ENCODE measurements around the gene AHDC1. TPM values are rescaled to one million over a fixed set of nuclear protein-coding genes. Genes with fewer than 3 reads are reported as not detected.

Gene AHDC1
- total RNA-seq, 1 donor from 2014 or later = 7.0 TPM

DNA sequence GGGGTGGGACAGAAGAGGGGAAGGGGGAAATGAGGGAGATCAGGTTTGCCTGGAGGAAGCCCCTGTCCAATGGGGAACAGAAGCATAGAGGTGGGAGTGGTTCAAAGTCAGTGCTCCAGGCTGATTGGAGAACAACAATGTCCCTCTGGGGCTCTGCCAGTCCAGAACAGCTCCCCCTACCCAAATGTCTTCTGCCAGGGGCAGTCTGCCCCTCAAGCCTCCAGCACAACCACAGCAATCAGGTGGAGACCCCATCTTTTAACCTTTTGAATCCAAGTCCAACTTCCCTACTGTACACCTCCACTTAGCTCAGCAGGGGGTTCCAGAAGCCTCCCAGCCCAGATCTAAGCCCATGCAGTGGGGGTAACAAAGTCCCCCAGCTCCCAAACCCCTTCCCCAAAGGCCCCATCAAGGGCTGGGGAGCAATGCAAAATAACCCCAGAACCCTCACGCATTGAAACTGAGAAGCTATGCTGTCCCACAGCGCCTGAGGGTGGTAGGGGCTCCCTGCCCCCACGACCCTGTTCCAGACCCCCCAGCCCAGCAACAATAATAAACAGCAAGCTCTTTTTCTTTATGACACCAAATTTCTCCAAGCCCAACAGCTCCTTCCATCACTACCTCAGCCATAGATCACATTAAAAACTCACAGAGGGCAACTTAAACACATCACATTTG lies 3.3 kb downstream of the AHDC1 start:
- peak overlapping the region; percentile 98 for H3K4me2 ChIP-seq

DNA sequence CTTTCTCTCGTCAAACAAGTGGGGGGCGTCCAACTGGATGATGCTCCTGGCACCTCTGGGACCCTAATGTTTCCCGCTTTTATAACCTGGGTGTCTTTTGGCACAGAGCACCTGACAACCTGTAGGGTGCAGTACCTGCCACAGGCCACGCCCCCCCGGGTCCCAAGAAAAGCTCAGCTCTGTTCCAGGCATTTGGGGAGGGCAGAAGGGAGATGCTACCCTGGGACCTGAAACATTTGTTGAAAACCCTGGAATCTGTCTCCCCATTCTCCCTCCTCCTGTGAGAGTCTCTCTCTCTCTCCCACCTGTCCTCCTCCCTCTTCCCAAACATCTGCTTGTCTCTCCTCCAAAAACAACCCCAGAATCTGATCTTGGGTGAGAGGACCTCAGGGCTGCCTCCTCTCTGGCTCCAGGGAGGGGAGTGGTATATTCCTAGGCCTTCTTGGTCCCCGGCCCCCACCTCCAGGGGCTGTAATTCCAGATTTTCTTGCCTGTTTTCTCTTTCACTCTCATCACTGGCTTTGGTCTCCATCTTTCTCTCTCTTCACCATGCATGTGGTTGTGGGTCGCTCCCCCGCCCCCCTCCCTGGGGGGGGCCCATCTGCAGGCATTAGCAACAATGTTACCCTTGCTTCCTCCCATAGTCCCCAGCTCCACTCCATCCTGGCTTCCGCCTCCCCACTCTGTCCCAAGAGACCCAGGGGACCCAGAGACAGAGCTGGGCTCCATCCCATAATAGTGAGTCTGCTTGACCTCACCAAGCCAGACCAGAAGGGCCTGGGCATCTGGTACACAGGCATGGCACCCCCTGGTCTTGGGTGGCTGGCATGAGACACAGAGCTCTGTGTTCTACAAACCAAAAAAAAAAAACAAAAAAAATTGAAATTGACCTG lies 4.1 kb downstream of the AHDC1 start:
- H3K9me3 ChIP-seq (ENCODE audit: low read depth) = no peaks in the 10 kb centered on the region
- peaks cover 74% of the 10 kb centered on the region for H3K4me1 ChIP-seq
- no peak for TF ChIP-seq EZH2phosphoT487 (IDR thresholded peaks at IDR 0.05)
- no peak for TF ChIP-seq EZH2 (IDR thresholded peaks at IDR 0.05)
- TF ChIP-seq, protein P1, sequence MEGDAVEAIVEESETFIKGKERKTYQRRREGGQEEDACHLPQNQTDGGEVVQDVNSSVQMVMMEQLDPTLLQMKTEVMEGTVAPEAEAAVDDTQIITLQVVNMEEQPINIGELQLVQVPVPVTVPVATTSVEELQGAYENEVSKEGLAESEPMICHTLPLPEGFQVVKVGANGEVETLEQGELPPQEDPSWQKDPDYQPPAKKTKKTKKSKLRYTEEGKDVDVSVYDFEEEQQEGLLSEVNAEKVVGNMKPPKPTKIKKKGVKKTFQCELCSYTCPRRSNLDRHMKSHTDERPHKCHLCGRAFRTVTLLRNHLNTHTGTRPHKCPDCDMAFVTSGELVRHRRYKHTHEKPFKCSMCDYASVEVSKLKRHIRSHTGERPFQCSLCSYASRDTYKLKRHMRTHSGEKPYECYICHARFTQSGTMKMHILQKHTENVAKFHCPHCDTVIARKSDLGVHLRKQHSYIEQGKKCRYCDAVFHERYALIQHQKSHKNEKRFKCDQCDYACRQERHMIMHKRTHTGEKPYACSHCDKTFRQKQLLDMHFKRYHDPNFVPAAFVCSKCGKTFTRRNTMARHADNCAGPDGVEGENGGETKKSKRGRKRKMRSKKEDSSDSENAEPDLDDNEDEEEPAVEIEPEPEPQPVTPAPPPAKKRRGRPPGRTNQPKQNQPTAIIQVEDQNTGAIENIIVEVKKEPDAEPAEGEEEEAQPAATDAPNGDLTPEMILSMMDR (IDR thresholded peaks at IDR 0.05) = no peak
- H3K27me3 ChIP-seq = no peaks in the 10 kb centered on the region
- peaks cover 91% of the 10 kb centered on the region for H3K79me2 ChIP-seq (ENCODE audit: low read depth)
- H3K27ac ChIP-seq = no peak overlapping the region
- H3K36me3 ChIP-seq = no peaks in the 10 kb centered on the region
- H3F3A ChIP-seq (ENCODE audit: low read depth) = peaks cover 34% of the 10 kb centered on the region
- peaks cover 6% of the 10 kb centered on the region for H3K4me1 Mint-ChIP-seq
- peak overlapping the region; percentile 84 for H3K27ac Mint-ChIP-seq
- no peaks in the 10 kb centered on the region for H3K9me3 Mint-ChIP-seq
- H3K4me3 ChIP-seq = peak overlapping the region; percentile 25
- DNase-seq (ENCODE audit: low spot score) = no peak
- no peak overlapping the region for H2AFZ ChIP-seq (replicated peaks)
- H3K9ac ChIP-seq = no peak overlapping the region
- H3K4me2 ChIP-seq = peak overlapping the region; percentile 98
- peaks cover 6% of the 10 kb centered on the region for H3K27me3 Mint-ChIP-seq (ENCODE audit: insufficient read depth, low read depth)
- H4K20me1 ChIP-seq (ENCODE audit: low read depth) = peaks cover 83% of the 10 kb centered on the region
- H3K36me3 Mint-ChIP-seq = no peaks in the 10 kb centered on the region
- peak overlapping the region; percentile 85 for H3K4me3 Mint-ChIP-seq

More for the DNA sequence above, 3.3 kb downstream of the AHDC1 start:
- Histone ChIP-seq H3K36me3 (no peaks in the 10 kb centered on the region), H3K4me3 (peak overlapping the region; percentile 99), H3K9ac (no peak overlapping the region), H3K4me1 (peaks cover 74% of the 10 kb centered on the region), H4K20me1 (ENCODE audit: low read depth) (peaks cover 75% of the 10 kb centered on the region), H3F3A (ENCODE audit: low read depth) (peaks cover 39% of the 10 kb centered on the region), H3K27me3 (no peaks in the 10 kb centered on the region), H3K9me3 (ENCODE audit: low read depth) (no peaks in the 10 kb centered on the region), H2AFZ (replicated peaks) (no peak overlapping the region), H3K27ac (no peak overlapping the region), H3K79me2 (ENCODE audit: low read depth) (peaks cover 83% of the 10 kb centered on the region)
- H3K9me3 Mint-ChIP-seq = no peaks in the 10 kb centered on the region
- H3K4me3 Mint-ChIP-seq = peak overlapping the region; percentile 85
- peaks cover 6% of the 10 kb centered on the region for H3K27me3 Mint-ChIP-seq (ENCODE audit: insufficient read depth, low read depth)
- peak; percentile 79 for DNase-seq (ENCODE audit: low spot score)
- TF ChIP-seq EZH2 (IDR thresholded peaks at IDR 0.05) (no peak), EZH2phosphoT487 (IDR thresholded peaks at IDR 0.05) (no peak)
- TF ChIP-seq, protein P1 (IDR thresholded peaks at IDR 0.05) = peak; percentile 28
- peaks cover 14% of the 10 kb centered on the region for H3K4me1 Mint-ChIP-seq
- no peaks in the 10 kb centered on the region for H3K36me3 Mint-ChIP-seq
- H3K27ac Mint-ChIP-seq = peak overlapping the region; percentile 84

DNA sequence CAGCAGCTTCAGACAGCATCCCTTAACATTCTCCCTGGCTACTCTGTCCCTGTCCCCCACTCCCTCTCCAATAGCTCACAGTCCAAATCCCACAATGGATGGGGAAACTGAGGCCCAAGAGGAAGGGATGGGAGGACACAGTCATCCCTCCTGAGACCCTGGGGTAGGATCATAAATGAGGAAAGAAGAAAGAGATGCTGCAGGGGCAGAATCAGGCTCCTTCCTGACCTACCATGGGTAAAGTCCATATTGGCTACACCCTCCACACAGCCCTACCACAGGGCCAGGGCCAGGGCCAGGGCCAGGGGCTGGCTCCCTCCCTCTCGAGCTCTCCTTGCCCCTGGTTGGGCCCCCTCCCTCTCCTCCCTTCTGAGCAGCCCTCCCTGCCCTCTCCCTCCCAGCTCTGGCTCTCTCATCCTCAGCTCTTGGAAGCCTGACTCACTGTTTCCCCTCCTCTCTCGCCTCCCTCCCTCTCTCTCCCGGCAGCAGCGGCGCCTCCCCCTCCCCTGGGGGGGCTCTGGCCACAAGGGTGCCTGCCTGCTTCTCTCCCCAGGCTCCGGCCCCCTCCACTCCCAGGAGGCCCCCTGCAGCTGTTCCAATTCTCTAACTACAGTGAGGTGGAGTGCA lies 4.9 kb downstream of the AHDC1 start:
- peaks cover 77% of the 10 kb centered on the region for H3K4me1 ChIP-seq

More for the DNA sequence above, 4.9 kb downstream of the AHDC1 start:
- peak overlapping the region; percentile 98 for H3K4me2 ChIP-seq
- TF ChIP-seq EZH2phosphoT487 (IDR thresholded peaks at IDR 0.05) (no peak), EZH2 (IDR thresholded peaks at IDR 0.05) (no peak)
- TF ChIP-seq, protein P1 (IDR thresholded peaks at IDR 0.05) = no peak
- Mint-ChIP-seq H3K36me3 (no peaks in the 10 kb centered on the region), H3K4me3 (peak overlapping the region; percentile 85), H3K4me1 (peaks cover 4% of the 10 kb centered on the region), H3K9me3 (no peaks in the 10 kb centered on the region), H3K27me3 (ENCODE audit: insufficient read depth, low read depth) (peaks cover 6% of the 10 kb centered on the region), H3K27ac (peak overlapping the region; percentile 68)
- H3K27ac ChIP-seq = peak overlapping the region; percentile 80
- peak; percentile 36 for DNase-seq (ENCODE audit: low spot score)
- H3K9me3 ChIP-seq (ENCODE audit: low read depth) = no peaks in the 10 kb centered on the region
- H3K79me2 ChIP-seq (ENCODE audit: low read depth) = peaks cover 100% of the 10 kb centered on the region
- H4K20me1 ChIP-seq (ENCODE audit: low read depth) = peaks cover 91% of the 10 kb centered on the region
- peak overlapping the region; percentile 25 for H3K4me3 ChIP-seq
- no peak overlapping the region for H3K9ac ChIP-seq
- H3K36me3 ChIP-seq = no peaks in the 10 kb centered on the region
- no peaks in the 10 kb centered on the region for H3K27me3 ChIP-seq
- peaks cover 39% of the 10 kb centered on the region for H3F3A ChIP-seq (ENCODE audit: low read depth)
- no peak overlapping the region for H2AFZ ChIP-seq (replicated peaks)

Data from neural progenitor cell (in vitro differentiated cells).